ENCODE results near the gene FAAH.

Gene FAAH

GRCh38 chr1:46401154-46401913 lies 7.2 kb downstream of the FAAH start:
- DNase-seq: peak; percentile 23

GRCh38 chr1:46401964-46402626 lies 8.0 kb downstream of the FAAH start:
- DNase-seq: no peak

GRCh38 chr1:46403916-46404315 lies 9.8 kb downstream of the FAAH start:
- no peak for DNase-seq

GRCh38 chr1:46404482-46405196 lies 10.5 kb downstream of the FAAH start:
- DNase-seq: peak; percentile 68

GRCh38 chr1:46405197-46405555 lies 11.1 kb downstream of the FAAH start:
- no peak for DNase-seq

- DNase-seq: no peak
Measured at GRCh38 chr1:46405724-46406123, 11.6 kb downstream of the FAAH start.

- DNase-seq: no peak
Measured at GRCh38 chr1:46406881-46407608, 12.9 kb downstream of the FAAH start.

GRCh38 chr1:46407636-46408035 lies 13.5 kb downstream of the FAAH start:
- no peak for DNase-seq

GRCh38 chr1:46408356-46409062 lies 14.4 kb downstream of the FAAH start:
- DNase-seq: no peak

- no peak for DNase-seq
Measured at GRCh38 chr1:46409063-46409372, 14.9 kb downstream of the FAAH start.

GRCh38 chr1:46410156-46411009 lies 16.3 kb downstream of the FAAH start:
- DNase-seq: no peak

GRCh38 chr1:46411010-46411405 lies 16.9 kb downstream of the FAAH start:
- no peak for DNase-seq

- DNase-seq: no peak
Measured at GRCh38 chr1:46411601-46412341, 17.7 kb downstream of the FAAH start.

GRCh38 chr1:46412893-46413595 lies 18.9 kb downstream of the FAAH start:
- no peak for DNase-seq

GRCh38 chr1:46413596-46413985 lies 19.5 kb downstream of the FAAH start:
- peak; percentile 53 for DNase-seq

GRCh38 chr1:46415514-46415913 lies 21.4 kb downstream of the FAAH start:
- no peak for DNase-seq

- DNase-seq: no peak
Measured at GRCh38 chr1:46418976-46419375, 24.9 kb downstream of the FAAH start.

- DNase-seq: no peak
Measured at GRCh38 chr1:46420533-46420915, 26.4 kb downstream of the FAAH start.

- DNase-seq: no peak
Measured at GRCh38 chr1:46421739-46422138, 27.6 kb downstream of the FAAH start.

- DNase-seq: no peak
Measured at GRCh38 chr1:46422261-46422871, 28.2 kb downstream of the FAAH start.

All from OCI-M1 (cell line).